H9 (cell line): ENCODE results near the gene KRT13. TPM values are rescaled to one million over a fixed set of nuclear protein-coding genes. Genes with fewer than 3 reads are reported as not detected.

ENCODE experiments used
- DNase-seq: peaks from one replicate; pipeline ENCODE4 v3.0.0-alpha.2; 2017
- H2AFZ ChIP-seq: one replicate; pipeline ENCODE4 v1.6.1; 2013; ENCODE audit warnings: mild to moderate bottlenecking, low read length, control low read depth, moderate library complexity
- H2AK5ac ChIP-seq: 2 replicates; pipeline ENCODE4 v1.6.1; 2013; ENCODE audit warnings: low read length, control low read depth, mixed read lengths; ENCODE audit not compliant: insufficient read length
- H2BK120ac ChIP-seq: one replicate; pipeline ENCODE4 v1.6.1; 2013; ENCODE audit warnings: low read depth, mild to moderate bottlenecking, low read length, control low read depth, inconsistent platforms; ENCODE audit not compliant: poor library complexity, severe bottlenecking
- H2BK12ac ChIP-seq: 2 replicates; pipeline ENCODE4 v1.6.1; 2013; ENCODE audit warnings: low read length, control low read depth, mixed read lengths, low read depth; ENCODE audit not compliant: insufficient read length
- H2BK15ac ChIP-seq: 2 replicates; pipeline ENCODE4 v1.6.1; 2013; ENCODE audit warnings: low read depth, low read length, control low read depth
- H2BK20ac ChIP-seq: one replicate; pipeline ENCODE4 v1.6.1; 2013; ENCODE audit warnings: low read depth, mild to moderate bottlenecking, low read length, control low read depth, inconsistent platforms; ENCODE audit not compliant: poor library complexity, severe bottlenecking
- H2BK5ac ChIP-seq: 2 replicates; pipeline ENCODE4 v1.6.1; 2013; ENCODE audit warnings: low read length, control low read depth, mixed read lengths; ENCODE audit not compliant: insufficient read length
- H3K14ac ChIP-seq: 2 replicates; pipeline ENCODE4 v1.6.1; 2013; ENCODE audit warnings: low read length, control low read depth; ENCODE audit not compliant: insufficient read depth
- H3K18ac ChIP-seq: 2 replicates; pipeline ENCODE4 v1.6.1; 2013; ENCODE audit warnings: low read depth, mild to moderate bottlenecking, mixed read lengths, low read length, control low read depth; ENCODE audit not compliant: insufficient read length
- H3K23ac ChIP-seq: 2 replicates; pipeline ENCODE4 v1.6.1; 2013; ENCODE audit warnings: low read length, control low read depth, mixed read lengths, low read depth; ENCODE audit not compliant: insufficient read length
- H3K23me2 ChIP-seq: 2 replicates; pipeline ENCODE4 v1.6.1; 2013; ENCODE audit warnings: low read depth, mild to moderate bottlenecking, mixed read lengths, low read length, control low read depth; ENCODE audit not compliant: insufficient read length, poor library complexity, severe bottlenecking
- H3K27ac ChIP-seq: 2 replicates; pipeline ENCODE4 v1.5.1; 2013; ENCODE audit warnings: low read length, control low read depth, mixed read lengths, low read depth; ENCODE audit not compliant: insufficient read length
- H3K27me3 ChIP-seq: 2 replicates; pipeline ENCODE4 v1.6.1; 2013; ENCODE audit warnings: low read length, control low read depth, inconsistent platforms; ENCODE audit not compliant: insufficient read depth
- H3K4ac ChIP-seq: 2 replicates; pipeline ENCODE4 v1.6.1; 2013; ENCODE audit warnings: low read depth, mild to moderate bottlenecking, control low read depth, inconsistent platforms, low read length, moderate library complexity
- H3K4me1 ChIP-seq: 2 replicates; pipeline ENCODE4 v1.6.1; 2013; ENCODE audit warnings: low read length, control low read depth, inconsistent platforms; ENCODE audit not compliant: insufficient read depth
- H3K4me2 ChIP-seq: 2 replicates; pipeline ENCODE4 v1.6.1; 2013; ENCODE audit warnings: low read length, control low read depth, mixed read lengths; ENCODE audit not compliant: insufficient read length, insufficient read depth
- H3K56ac ChIP-seq: 2 replicates; pipeline ENCODE4 v1.6.1; 2013; ENCODE audit warnings: low read depth, mild to moderate bottlenecking, mixed read lengths, low read length, control low read depth; ENCODE audit not compliant: insufficient read length
- H3K79me1 ChIP-seq: 2 replicates; pipeline ENCODE4 v1.6.1; 2013; ENCODE audit warnings: low read depth, mild to moderate bottlenecking, moderate library complexity, low read length, control low read depth, inconsistent platforms; ENCODE audit not compliant: insufficient read depth, poor library complexity, severe bottlenecking
- H3K79me2 ChIP-seq: 2 replicates; pipeline ENCODE4 v1.6.1; 2013; ENCODE audit warnings: low read length, control low read depth, inconsistent platforms; ENCODE audit not compliant: insufficient read depth
- H3K9ac ChIP-seq: 2 replicates; pipeline ENCODE4 v1.6.1; 2013; ENCODE audit warnings: low read length, control low read depth, mixed read lengths; ENCODE audit not compliant: insufficient read length; ENCODE audit errors: extremely low read depth
- H3K9me3 ChIP-seq: one replicate; pipeline ENCODE4 v1.6.1; 2013; ENCODE audit warnings: low read depth, low read length, inconsistent platforms; ENCODE audit not compliant: control insufficient read depth
- H3T11ph ChIP-seq: one replicate; pipeline ENCODE4 v1.6.1; 2013; ENCODE audit warnings: mild to moderate bottlenecking, low read length, control low read depth, inconsistent platforms
- H4K20me1 ChIP-seq: one replicate; pipeline ENCODE4 v1.6.1; 2013; ENCODE audit not compliant: control insufficient read depth, insufficient read length, insufficient read depth
- H4K5ac ChIP-seq: 2 replicates; pipeline ENCODE4 v1.6.1; 2013; ENCODE audit warnings: low read depth, mild to moderate bottlenecking, mixed read lengths, low read length, control low read depth; ENCODE audit not compliant: insufficient read length
- H4K8ac ChIP-seq: replicated peaks from 2 replicates; pipeline ENCODE4 v1.6.1; 2013; ENCODE audit warnings: low read length, control low read depth, mixed read lengths, low read depth; ENCODE audit not compliant: insufficient read length
- H4K91ac ChIP-seq: 2 replicates; pipeline ENCODE4 v1.6.1; 2013; ENCODE audit warnings: low read depth, mild to moderate bottlenecking, moderate library complexity, mixed read lengths, low read length, control low read depth; ENCODE audit not compliant: insufficient read length
- H3K27ac Mint-ChIP-seq, 3 experiments: 2 replicates in 2 of 3; 3 replicates in 1 of 3; pipeline ENCODE4 v1.8.0; 2020 to 2021; ENCODE audit warnings: mixed read lengths in 3 of 3, mild to moderate bottlenecking in 1 of 3, moderate library complexity in 1 of 3
- H3K27me3 Mint-ChIP-seq: 2 replicates; pipeline ENCODE4 v1.8.0; 2021; ENCODE audit warnings: low read depth, mild to moderate bottlenecking, moderate library complexity, mixed read lengths
- H3K36me3 Mint-ChIP-seq, 3 experiments: 2 replicates in 2 of 3; 3 replicates in 1 of 3; pipeline ENCODE4 v1.8.0; 2020 to 2021; ENCODE audit warnings: low read depth in 3 of 3, mixed read lengths in 3 of 3; ENCODE audit not compliant: insufficient read depth in 1 of 3
- H3K4me1 Mint-ChIP-seq, 2 experiments: 2 replicates each; pipeline ENCODE4 v1.8.0; 2020; ENCODE audit warnings: mixed read lengths in 2 of 2
- H3K4me3 Mint-ChIP-seq, 2 experiments: 2 replicates in 1 of 2; 3 replicates in 1 of 2; pipeline ENCODE4 v1.8.0; 2020 to 2021; ENCODE audit warnings: mild to moderate bottlenecking in 2 of 2, mixed read lengths in 2 of 2, moderate library complexity in 1 of 2
- H3K9me3 Mint-ChIP-seq, 2 experiments: 2 replicates in 1 of 2; 3 replicates in 1 of 2; pipeline ENCODE4 v1.8.0; 2020; ENCODE audit warnings: mild to moderate bottlenecking in 2 of 2, mixed read lengths in 2 of 2, moderate library complexity in 1 of 2
- CTCF ChIP-seq: fragments of 200-600 bp; sonication (generic); conservative IDR thresholded peaks from 3 replicates; pipeline ENCODE4 v1.8.0; 2021; ENCODE audit warnings: antibody characterized with exemption, mild to moderate bottlenecking
- WGBS: extraction: QIAGEN DNeasy Blood & Tissue Kit; methylation state at CpG from one replicate; pipeline ENCODE4 v1.1.7; 2013; ENCODE audit warnings: missing lambda C conversion rate, low lambda C conversion rate, mixed read lengths; ENCODE audit not compliant: insufficient read length; ENCODE audit errors: extremely low coverage; 5-methylcytosine and 5-hydroxymethylcytosine counted together
- total RNA-seq: library from RNA; stranded (reverse); gene quantifications from 2 replicates; pipeline ENCODE4 v1.2.1, GENCODE V29; 2021

The KRT13 gene
- total RNA-seq, 1 experiment from 2014 or later: not detected

- H3K9me3 ChIP-seq: peaks cover 12% of the 10 kb centered on the region
- H3K4me1 ChIP-seq: no peaks in the 10 kb centered on the region
- no peak overlapping the region for H3K27ac ChIP-seq
- no peak overlapping the region for H2AFZ ChIP-seq
- H4K91ac ChIP-seq: no peak overlapping the region
- H3K23ac ChIP-seq: no peak overlapping the region
- TF ChIP-seq CTCF: no peak
- no peak overlapping the region for H3K27ac Mint-ChIP-seq
- WGBS: no CpG with 5 or more reads among the region's 1 CpG
- H2BK120ac ChIP-seq: no peak overlapping the region
- no peak overlapping the region for H2AK5ac ChIP-seq
- H3K79me1 ChIP-seq: no peaks in the 10 kb centered on the region
- H3K4me3 Mint-ChIP-seq: no peak overlapping the region
- no peaks in the 10 kb centered on the region for H3K27me3 ChIP-seq
- no peak overlapping the region for H2BK12ac ChIP-seq
- H4K8ac ChIP-seq: no peak overlapping the region
- no peaks in the 10 kb centered on the region for H3K79me2 ChIP-seq
- no peak for DNase-seq
- no peaks in the 10 kb centered on the region for H3K23me2 ChIP-seq
- no peak overlapping the region for H2BK5ac ChIP-seq
- H3K27me3 Mint-ChIP-seq: peaks cover 12% of the 10 kb centered on the region
- H3K14ac ChIP-seq: no peak overlapping the region
- no peaks in the 10 kb centered on the region for H3K4me1 Mint-ChIP-seq
- H3K4me2 ChIP-seq: no peak overlapping the region
- H3K36me3 Mint-ChIP-seq: no peaks in the 10 kb centered on the region; a peak in 4 of 7 replicates
- H3K4ac ChIP-seq: no peak overlapping the region
- H3K18ac ChIP-seq: no peak overlapping the region
- H4K20me1 ChIP-seq: no peaks in the 10 kb centered on the region
- peaks cover 3 to 13% of the 10 kb centered on the region in 2 experiments for H3K9me3 Mint-ChIP-seq
- no peak overlapping the region for H2BK15ac ChIP-seq
- no peak overlapping the region for H2BK20ac ChIP-seq
- H3K56ac ChIP-seq: no peak overlapping the region
- H4K5ac ChIP-seq: no peak overlapping the region
- H3T11ph ChIP-seq: no peak overlapping the region
- H3K9ac ChIP-seq: no peak overlapping the region
Measured at GRCh38 chr17:41455236-41455635, 50.2 kb downstream of the KRT13 start.
